Measurements from ENCODE around the gene LYSMD2. TPM values are rescaled to one million over a fixed set of nuclear protein-coding genes. Genes with fewer than 3 reads are reported as not detected.
A peak's percentile ranks its signal among the peaks of the same experiment; 100 is the strongest.

Gene LYSMD2
- total and polyA plus RNA-seq, 9 of the 15 experiments (the other 6 are each of a cell fraction or from before 2014, with no cell fraction given), result 4.3 to 30.3 (median 9.8) TPM

DNA sequence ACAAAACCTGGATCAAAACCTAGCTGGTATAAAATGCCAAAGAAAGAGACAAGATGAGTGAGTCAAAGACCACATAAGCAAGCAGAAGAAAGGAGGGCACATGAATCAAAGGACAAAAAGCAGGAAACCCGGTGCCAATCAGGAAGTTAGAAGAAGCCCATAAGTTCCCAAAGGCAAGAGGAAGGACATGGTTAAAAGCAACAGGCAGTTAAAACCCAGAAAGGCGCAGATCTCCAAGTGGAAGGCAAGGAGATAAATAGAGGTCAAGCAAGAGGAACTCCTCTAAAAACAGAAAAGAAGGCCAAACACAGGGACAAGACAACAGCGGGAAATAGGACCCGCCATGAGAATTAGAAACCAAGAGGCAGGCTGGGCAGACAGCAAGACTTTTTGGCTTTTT, 18.3 kb upstream of the LYSMD2 start:
- Histone ChIP-seq H2AFZ (ENCODE audit: low read depth, low read length) (peak overlapping the region; percentile 3; the same call in 1 of the 2 replicates), H3K27ac (ENCODE audit: extremely low read depth, low read depth, low read length) (no peak overlapping the region), H3K79me2 (ENCODE audit: control insufficient read depth, insufficient read depth, low read length) (no peaks in the 10 kb centered on the region; the same call in 2 of the 3 replicates), H3K9ac (ENCODE audit: insufficient read depth in 1 of 2, low read depth in 2 of 2, low read length in 2 of 2) (no peak overlapping the region), H3K4me2 (ENCODE audit: insufficient read depth, low read length) (no peak overlapping the region), H3K4me3 (no peak overlapping the region), H3K27me3 (ENCODE audit: control insufficient read depth in 2 of 2, insufficient read depth in 2 of 2, low read length in 2 of 2) (no peaks in the 10 kb centered on the region; a peak in 1 of 5 replicates), H3K9me3 (replicated peaks; ENCODE audit: control insufficient read depth, insufficient read depth, low read depth, low read length) (no peaks in the 10 kb centered on the region), H3K9me1 (ENCODE audit: control insufficient read depth, insufficient read depth, low read length) (no peaks in the 10 kb centered on the region), H3K36me3 (ENCODE audit: control insufficient read depth, insufficient read depth, low read length) (no peaks in the 10 kb centered on the region; the same call in 1 of the 3 replicates), H3K4me1 (replicated peaks in 1 of 2; ENCODE audit: control insufficient read depth in 2 of 2, insufficient read depth in 2 of 2, low read length in 2 of 2) (peaks cover 17 to 24% of the 10 kb centered on the region in 2 experiments; a peak in 4 of 5 replicates), H4K20me1 (replicated peaks; ENCODE audit: control insufficient read depth, insufficient read depth, low read length) (no peaks in the 10 kb centered on the region)
- intact Hi-C loops (cut with micrococcal nuclease) (no loop called here), in situ Hi-C loops (cut with MboI) (no loop called here)
- FAIRE-seq (no peak), DNase-seq (ENCODE audit: extremely low read depth in 1 of 4, low spot score in 3 of 4) (no peak), ATAC-seq (no peak)
- WGBS (ENCODE audit: insufficient coverage, low coverage, missing lambda C conversion rate), result 25% methylated on average over 4 of the region's 4 CpGs
- CTCF ChIA-PET (ENCODE audit: low intra/inter-chr PET ratio), result no interaction called here
- POLR2A ChIA-PET, result interaction anchor here (0.6 to 1.2 kb wide), 3 partner anchors 16 to 408 kb away, joined by 3 read pairs; no protein-coding TSS in a partner anchor
- no peak for TF ChIP-seq MAFG (tag; conservative IDR thresholded peaks at IDR 0.05)
- no peak for TF ChIP-seq FOSL1 (tag; conservative IDR thresholded peaks at IDR 0.05)
- no peak for TF ChIP-seq WHSC1 (IDR thresholded peaks at IDR 0.05; ENCODE audit: low read length)
- TF ChIP-seq ZNF217 (CRISPR knock-in tag; IDR thresholded peaks at IDR 0.05), result no peak
- TF ChIP-seq ZNF140 (CRISPR knock-in tag; IDR thresholded peaks at IDR 0.05), result no peak
- TF ChIP-seq TCF7L2 (IDR thresholded peaks at IDR 0.05; ENCODE audit: low read depth, low read length), result no peak
- TF ChIP-seq ZSCAN32 (CRISPR knock-in tag; IDR thresholded peaks at IDR 0.05), result no peak
- TF ChIP-seq NCOR1 (IDR thresholded peaks at IDR 0.05), result no peak
- no peak for TF ChIP-seq POLR2A (conservative IDR thresholded peaks at IDR 0.05)
- TF ChIP-seq CBFA2T3 (IDR thresholded peaks at IDR 0.05), result no peak
- TF ChIP-seq CBX1 (IDR thresholded peaks at IDR 0.05; ENCODE audit: low read depth), result no peak
- no TSS peak for BruUV-seq (replicated peaks)

All from K562 (cell line).